ENCODE data around the gene FARS2. TPM values are rescaled to one million over a fixed set of nuclear protein-coding genes. Genes with fewer than 3 reads are reported as not detected.

The FARS2 gene
- total and polyA plus RNA-seq, 9 of the 15 experiments (the other 6 are each of a cell fraction or from before 2014, with no cell fraction given): 16.5 to 62.2 (median 27.0) TPM

- TF ChIP-seq GTF3C2 (IDR thresholded peaks at IDR 0.05; ENCODE audit: borderline replicate concordance, extremely low read depth, insufficient read length): no peak
- no peak for TF ChIP-seq ZBTB43 (CRISPR knock-in tag; IDR thresholded peaks at IDR 0.05)
- no peak for TF ChIP-seq ZNF445 (CRISPR knock-in tag; IDR thresholded peaks at IDR 0.05; ENCODE audit: low read depth)
- peak; percentile 56 for TF ChIP-seq C11orf30 (IDR thresholded peaks at IDR 0.05; ENCODE audit: low read depth)
- no peak for TF ChIP-seq SPI1 (IDR thresholded peaks at IDR 0.05; ENCODE audit: borderline replicate concordance, low read depth, low read length)
- TF ChIP-seq MAFG (tag; conservative IDR thresholded peaks at IDR 0.05): peak; percentile 34; the same call in 1 of the 2 replicates
- no peak for TF ChIP-seq TFAM (CRISPR knock-in tag; conservative IDR thresholded peaks at IDR 0.05)
- no peak for TF ChIP-seq ZBTB40 (IDR thresholded peaks at IDR 0.05)
- no peak for TF ChIP-seq ZBTB40 (CRISPR knock-in tag; IDR thresholded peaks at IDR 0.05)
- TF ChIP-seq YBX1 (IDR thresholded peaks at IDR 0.05): no peak
- no peak for TF ChIP-seq NCOA2 (IDR thresholded peaks at IDR 0.05; ENCODE audit: partially characterized antibody in 2 of 2)
- TF ChIP-seq FOSL1 (tag; conservative IDR thresholded peaks at IDR 0.05): no peak
These were observed 383.3 kb downstream of the FARS2 start (continued) for GRCh38 chr6:5644523-5645185.
